ENCODE measurements around the gene WIPI1. TPM values are rescaled to one million over a fixed set of nuclear protein-coding genes. Genes with fewer than 3 reads are reported as not detected.

WIPI1 gene
- total and polyA plus RNA-seq, 2 of the 13 experiments (the other 11 are each of a cell fraction or from before 2014, with no cell fraction given) = 29.4 to 141 TPM

GRCh38 chr17:68457539-68458259 lies 403 bp upstream of the WIPI1 start (continued):
- TF ChIP-seq BCL3 (CRISPR knock-in tag; IDR thresholded peaks at IDR 0.05) = peak; percentile 67; the same call in 1 of the 2 replicates
- TF ChIP-seq ZNF710 (CRISPR knock-in tag; IDR thresholded peaks at IDR 0.05; ENCODE audit: borderline replicate concordance) = peak; percentile 66
- TF ChIP-seq, protein P1, sequence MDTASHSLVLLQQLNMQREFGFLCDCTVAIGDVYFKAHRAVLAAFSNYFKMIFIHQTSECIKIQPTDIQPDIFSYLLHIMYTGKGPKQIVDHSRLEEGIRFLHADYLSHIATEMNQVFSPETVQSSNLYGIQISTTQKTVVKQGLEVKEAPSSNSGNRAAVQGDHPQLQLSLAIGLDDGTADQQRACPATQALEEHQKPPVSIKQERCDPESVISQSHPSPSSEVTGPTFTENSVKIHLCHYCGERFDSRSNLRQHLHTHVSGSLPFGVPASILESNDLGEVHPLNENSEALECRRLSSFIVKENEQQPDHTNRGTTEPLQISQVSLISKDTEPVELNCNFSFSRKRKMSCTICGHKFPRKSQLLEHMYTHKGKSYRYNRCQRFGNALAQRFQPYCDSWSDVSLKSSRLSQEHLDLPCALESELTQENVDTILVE (CRISPR knock-in tag; IDR thresholded peaks at IDR 0.05) = peak; percentile 74; the same call in 1 of the 2 replicates
- TF ChIP-seq HIVEP1 (CRISPR knock-in tag; IDR thresholded peaks at IDR 0.05) = peak; percentile 82
- no peak for TF ChIP-seq ZNF432 (CRISPR knock-in tag; IDR thresholded peaks at IDR 0.05; ENCODE audit: borderline replicate concordance)
- TF ChIP-seq HNRNPLL (IDR thresholded peaks at IDR 0.05; ENCODE audit: low read depth, low read length, poor library complexity, severe bottlenecking) = peak; percentile 96
- TF ChIP-seq HOXA5 (CRISPR knock-in tag; IDR thresholded peaks at IDR 0.05) = peak; percentile 68; the same call in 1 of the 2 replicates
- no peak for TF ChIP-seq ZNF260 (CRISPR knock-in tag; IDR thresholded peaks at IDR 0.05; ENCODE audit: borderline replicate concordance, low read depth)
- no peak for TF ChIP-seq ZNF431 (CRISPR knock-in tag; IDR thresholded peaks at IDR 0.05; ENCODE audit: borderline replicate concordance, low read depth)
- no peak for TF ChIP-seq SMARCE1 (IDR thresholded peaks at IDR 0.05; ENCODE audit: borderline replicate concordance)
- TF ChIP-seq KMT2A (CRISPR knock-in tag; IDR thresholded peaks at IDR 0.05) = peak; percentile 88
- no peak for TF ChIP-seq ZNF672 (CRISPR knock-in tag; IDR thresholded peaks at IDR 0.05)
- no peak for TF ChIP-seq POLR2AphosphoS2 (IDR thresholded peaks at IDR 0.05; ENCODE audit: low read depth, low read length)
- TF ChIP-seq STAT5B (CRISPR knock-in tag; IDR thresholded peaks at IDR 0.05) = 0 out of 2 replicates have a peak, but pooled peaks have one; percentile 31
- TF ChIP-seq ZBTB21 (CRISPR knock-in tag; IDR thresholded peaks at IDR 0.05) = 0 out of 2 replicates have a peak, but pooled peaks have one; percentile 39
- no peak for TF ChIP-seq MAF1 (CRISPR knock-in tag; IDR thresholded peaks at IDR 0.05; ENCODE audit: borderline replicate concordance)
- TF ChIP-seq ZNF143 (CRISPR knock-in tag; IDR thresholded peaks at IDR 0.05) = no peak
- peak; percentile 68; the same call in 1 of the 2 replicates for TF ChIP-seq ELF1 (CRISPR knock-in tag; IDR thresholded peaks at IDR 0.05)
- peak; percentile 75; the same call in 1 of the 2 replicates for TF ChIP-seq CBX5 (CRISPR knock-in tag; IDR thresholded peaks at IDR 0.05; ENCODE audit: borderline replicate concordance)
- peak; percentile 80 for TF ChIP-seq RFXAP (CRISPR knock-in tag; IDR thresholded peaks at IDR 0.05; ENCODE audit: borderline replicate concordance)
- no peak for TF ChIP-seq GATA4 (IDR thresholded peaks at IDR 0.05; ENCODE audit: borderline replicate concordance, low read depth)
- 0 out of 2 replicates have a peak, but pooled peaks have one; percentile 35 for TF ChIP-seq ZNF230 (CRISPR knock-in tag; IDR thresholded peaks at IDR 0.05)
- TF ChIP-seq NFKBIZ (CRISPR knock-in tag; IDR thresholded peaks at IDR 0.05) = 0 out of 2 replicates have a peak, but pooled peaks have one; percentile 36
- peak; percentile 82 for TF ChIP-seq TAF1 (CRISPR knock-in tag; IDR thresholded peaks at IDR 0.05)
- TF ChIP-seq CSRNP1 (CRISPR knock-in tag; IDR thresholded peaks at IDR 0.05) = peak; percentile 38; the same call in 1 of the 2 replicates

Measured in HepG2 (cell line).